ENCODE measurements around the gene ATXN7. TPM values are rescaled to one million over a fixed set of nuclear protein-coding genes. Genes with fewer than 3 reads are reported as not detected.
A peak's percentile ranks its signal among the peaks of the same experiment; 100 is the strongest.

Gene ATXN7
- total RNA-seq, 3 donors from 2014 or later (not counting 1 experiment from before 2014, with no cell fraction given) = 126 to 176 (median 146) TPM

DNA sequence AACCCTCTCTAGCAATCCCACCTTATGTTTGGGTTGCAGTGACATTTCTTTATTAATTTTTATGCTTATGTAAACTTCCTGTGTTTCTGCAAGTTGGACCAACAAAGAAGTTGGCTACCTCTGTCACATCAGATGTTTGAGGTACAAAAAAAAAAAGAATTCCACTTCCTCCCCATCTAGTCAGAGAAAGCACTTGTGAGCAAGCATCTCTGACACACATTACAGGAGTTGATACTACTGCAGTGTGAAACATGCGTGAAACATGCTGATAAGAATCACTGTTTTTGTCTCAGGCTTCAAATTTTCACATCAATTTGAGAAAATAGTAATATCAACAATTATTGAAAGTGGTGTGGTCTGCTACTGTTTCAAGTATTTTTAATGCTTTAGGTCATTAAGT is 47.2 kb downstream of the ATXN7 start:
- Histone ChIP-seq H3K27ac (ENCODE audit: low read length) (peak overlapping the region; percentile 77), H3K4me3 (ENCODE audit: low read length) (no peak overlapping the region), H3K4me1 (ENCODE audit: control insufficient read depth, insufficient read depth, low read length) (peaks cover 15% of the 10 kb centered on the region), H3K27me3 (ENCODE audit: control insufficient read depth, insufficient read depth, low read length) (no peaks in the 10 kb centered on the region), H3K36me3 (ENCODE audit: control insufficient read depth, insufficient read depth, low read length) (peaks cover 2% of the 10 kb centered on the region), H3K9me3 (ENCODE audit: control insufficient read depth, insufficient read depth, low read length) (no peaks in the 10 kb centered on the region)
- Mint-ChIP-seq H3K9me3 (no peaks in the 10 kb centered on the region), H3K4me3 (peak overlapping the region; percentile 92), H3K27ac (peak overlapping the region; percentile 90 to 96), H3K27me3 (ENCODE audit: low read depth in 2 of 2) (no peaks in the 10 kb centered on the region), H3K36me3 (no peaks in the 10 kb centered on the region), H3K4me1 (peaks cover 38 to 43% of the 10 kb centered on the region in 2 donors)
- DNase-seq = peak in 1 of 2 donors; percentile 72
- WGBS (ENCODE audit: insufficient coverage) = 0% methylated on average over 1 of the region's 1 CpG
- intact Hi-C loops (cut with micrococcal nuclease) = loop anchor here (1.0 to 5.0 kb wide), 5 partner anchors 24 to 111 kb away; partner anchors contain the start of gene PSMD6
- peak in 1 of 3 donors; percentile 24 for ATAC-seq
- TF ChIP-seq, protein P1, sequence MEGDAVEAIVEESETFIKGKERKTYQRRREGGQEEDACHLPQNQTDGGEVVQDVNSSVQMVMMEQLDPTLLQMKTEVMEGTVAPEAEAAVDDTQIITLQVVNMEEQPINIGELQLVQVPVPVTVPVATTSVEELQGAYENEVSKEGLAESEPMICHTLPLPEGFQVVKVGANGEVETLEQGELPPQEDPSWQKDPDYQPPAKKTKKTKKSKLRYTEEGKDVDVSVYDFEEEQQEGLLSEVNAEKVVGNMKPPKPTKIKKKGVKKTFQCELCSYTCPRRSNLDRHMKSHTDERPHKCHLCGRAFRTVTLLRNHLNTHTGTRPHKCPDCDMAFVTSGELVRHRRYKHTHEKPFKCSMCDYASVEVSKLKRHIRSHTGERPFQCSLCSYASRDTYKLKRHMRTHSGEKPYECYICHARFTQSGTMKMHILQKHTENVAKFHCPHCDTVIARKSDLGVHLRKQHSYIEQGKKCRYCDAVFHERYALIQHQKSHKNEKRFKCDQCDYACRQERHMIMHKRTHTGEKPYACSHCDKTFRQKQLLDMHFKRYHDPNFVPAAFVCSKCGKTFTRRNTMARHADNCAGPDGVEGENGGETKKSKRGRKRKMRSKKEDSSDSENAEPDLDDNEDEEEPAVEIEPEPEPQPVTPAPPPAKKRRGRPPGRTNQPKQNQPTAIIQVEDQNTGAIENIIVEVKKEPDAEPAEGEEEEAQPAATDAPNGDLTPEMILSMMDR (IDR thresholded peaks at IDR 0.05) = no peak

DNA sequence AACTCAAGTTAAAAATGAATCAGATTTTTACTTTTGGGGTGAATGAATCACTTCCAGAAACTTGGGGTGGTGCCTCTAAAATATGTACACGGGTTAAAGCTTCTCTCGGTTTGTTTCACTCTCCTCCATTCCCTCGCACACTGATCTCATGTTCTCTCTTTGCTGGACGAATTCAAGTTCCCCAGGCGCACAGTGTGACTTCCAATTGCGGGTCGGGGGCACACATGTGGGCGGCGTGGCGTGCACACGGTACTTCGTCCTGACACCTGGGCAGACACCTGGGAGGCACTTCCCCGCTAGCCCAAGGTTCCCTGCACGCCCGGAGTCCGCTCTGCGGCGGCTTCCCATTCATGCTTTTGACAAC is 47.8 kb downstream of the ATXN7 start:
- DNase-seq = peak in 1 of 2 donors; percentile 67
- peaks cover 38 to 46% of the 10 kb centered on the region in 2 donors for H3K4me1 Mint-ChIP-seq
- peak overlapping the region; percentile 67 for H3K4me3 ChIP-seq (ENCODE audit: low read length)
- H3K36me3 ChIP-seq (ENCODE audit: control insufficient read depth, insufficient read depth, low read length) = peaks cover 8% of the 10 kb centered on the region
- ATAC-seq = peak; percentile 1 to 22 (median 8)
- TF ChIP-seq, protein P1 (IDR thresholded peaks at IDR 0.05) = no peak
- no peaks in the 10 kb centered on the region for H3K9me3 Mint-ChIP-seq
- peak overlapping the region; percentile 92 for H3K4me3 Mint-ChIP-seq
- H3K27ac Mint-ChIP-seq = peak overlapping the region; percentile 90 to 96
- intact Hi-C loops (cut with micrococcal nuclease) = loop anchor here (1.0 to 5.0 kb wide), 5 partner anchors 23 to 111 kb away; partner anchors contain the start of gene PSMD6
- H3K4me1 ChIP-seq (ENCODE audit: control insufficient read depth, insufficient read depth, low read length) = peaks cover 15% of the 10 kb centered on the region
- H3K9me3 ChIP-seq (ENCODE audit: control insufficient read depth, insufficient read depth, low read length) = no peaks in the 10 kb centered on the region
- H3K36me3 Mint-ChIP-seq = no peaks in the 10 kb centered on the region
- H3K27me3 Mint-ChIP-seq (ENCODE audit: low read depth in 2 of 2) = no peaks in the 10 kb centered on the region
- H3K27ac ChIP-seq (ENCODE audit: low read length) = peak overlapping the region; percentile 77
- WGBS (ENCODE audit: insufficient coverage) = under 1% methylated on average over 18 of the region's 18 CpGs
- H3K27me3 ChIP-seq (ENCODE audit: control insufficient read depth, insufficient read depth, low read length) = no peaks in the 10 kb centered on the region

DNA sequence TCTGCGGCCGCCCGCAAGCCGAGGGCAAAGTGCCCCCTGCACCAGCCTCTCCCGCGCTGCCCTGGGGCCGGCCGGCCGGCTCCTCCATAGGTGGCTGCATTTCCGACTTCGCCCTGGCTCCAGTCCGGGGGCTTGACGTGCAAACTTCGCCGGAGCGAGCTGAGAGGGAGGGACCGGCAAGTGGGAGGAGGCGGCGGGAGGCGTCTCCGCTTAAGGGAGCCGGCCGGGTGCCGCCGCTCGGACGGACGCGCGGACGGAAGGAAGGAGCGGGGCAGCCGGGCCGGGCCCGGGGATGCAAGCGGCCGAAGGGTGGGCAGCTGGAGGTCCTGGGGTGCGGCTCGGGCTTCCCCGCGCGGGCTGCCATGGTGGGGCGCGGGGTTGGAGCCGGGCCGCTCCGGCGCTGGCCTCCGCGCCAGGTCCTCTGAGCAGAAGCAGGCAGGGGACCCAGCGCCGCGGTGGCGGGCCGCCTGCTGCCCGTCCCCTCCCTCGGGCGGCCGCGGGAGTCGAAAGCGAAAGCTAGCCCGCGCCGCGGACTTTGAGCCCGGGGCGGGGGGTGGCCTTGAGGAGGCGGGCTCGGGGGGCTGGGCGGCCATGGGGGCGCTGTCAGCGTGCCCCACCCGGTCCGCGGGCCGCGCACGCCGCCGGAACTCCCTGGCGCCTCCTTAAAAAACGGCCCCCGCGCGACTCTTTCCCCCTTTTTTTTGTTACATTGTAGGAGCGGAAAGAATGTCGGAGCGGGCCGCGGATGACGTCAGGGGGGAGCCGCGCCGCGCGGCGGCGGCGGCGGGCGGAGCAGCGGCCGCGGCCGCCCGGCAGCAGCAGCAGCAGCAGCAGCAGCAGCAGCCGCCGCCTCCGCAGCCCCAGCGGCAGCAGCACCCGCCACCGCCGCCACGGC is 48.5 kb downstream of the ATXN7 start, which contains the start of gene SCAANT1:
Gene SCAANT1, minus strand, starts transcription at position 511 of the 895 bp plus-strand sequence.
- ATAC-seq (peak; percentile 69 to 86 (median 76)), DNase-seq (peak; percentile 81 to 92)
- Histone ChIP-seq H3K4me3 (ENCODE audit: low read length) (peak within 1 kb of the TSS; percentile 67), H3K9me3 (ENCODE audit: control insufficient read depth, insufficient read depth, low read length) (no peaks in the 10 kb centered on the region), H3K4me1 (ENCODE audit: control insufficient read depth, insufficient read depth, low read length) (peaks cover 15% of the 10 kb centered on the region), H3K27ac (ENCODE audit: low read length) (peak within 1 kb of the TSS; percentile 77), H3K27me3 (ENCODE audit: control insufficient read depth, insufficient read depth, low read length) (no peaks in the 10 kb centered on the region), H3K36me3 (ENCODE audit: control insufficient read depth, insufficient read depth, low read length) (peaks cover 10% of the 10 kb centered on the region)
- Mint-ChIP-seq H3K27ac (peak within 1 kb of the TSS; percentile 90 to 96), H3K27me3 (ENCODE audit: low read depth in 2 of 2) (no peaks in the 10 kb centered on the region), H3K9me3 (no peaks in the 10 kb centered on the region), H3K4me1 (peaks cover 38 to 49% of the 10 kb centered on the region in 2 donors), H3K36me3 (no peaks in the 10 kb centered on the region), H3K4me3 (peak within 1 kb of the TSS; percentile 92)
- under 1% methylated on average over 115 of the region's 115 CpGs for WGBS (ENCODE audit: insufficient coverage)
- intact Hi-C loops (cut with micrococcal nuclease) = loop anchor here (1.0 to 5.0 kb wide), 6 partner anchors 23 to 110 kb away; partner anchors contain the start of gene PSMD6
- TF ChIP-seq, protein P1 (IDR thresholded peaks at IDR 0.05) = no peak

Measured in natural killer cell (primary cell).